ENCODE measurements around the gene IFT88. TPM values are rescaled to one million over a fixed set of nuclear protein-coding genes. Genes with fewer than 3 reads are reported as not detected.

The IFT88 gene
- total RNA-seq = 6.3 and 11.7 TPM in 2 replicates

GRCh38 chr13:20566898-20567874 lies at the start of gene IFT88:
IFT88 (plus strand) TSS chr13:20567157; CDS start chr13:20574386, 7,229 bp downstream.

GRCh38 chr13:20525601-20526544 lies 41.1 kb upstream of the IFT88 start, which contains the start of gene CRYL1:
CRYL1 (minus strand) TSS chr13:20525857; CDS start chr13:20525794, 63 bp downstream.

GRCh38 chr13:20702915-20703779 lies 136.2 kb downstream of the IFT88 start, which contains the start of gene IL17D:
IL17D (plus strand) TSS chr13:20703699; CDS start chr13:20704002, 303 bp downstream.

Other genes with a start within 250 kb of the IFT88 start
- gene CRYL1, start 41.3 kb upstream of the IFT88 start, total RNA-seq = 29.1 and 33.9 TPM in 2 replicates
- 1.3 and 4.0 TPM in 2 replicates for gene IL17D, start 136.5 kb downstream of the IFT88 start, total RNA-seq
- 7.8 and 10.0 TPM in 2 replicates for gene EEF1AKMT1, start 206.8 kb downstream of the IFT88 start, total RNA-seq

Measured in bladder microvascular endothelial cell (primary cell).